Endothelial cell of hepatic sinusoid (primary cell): Measurements from ENCODE around the gene HOXB4.
"Not testable (repeated sequence)": the region's sequence is repeated elsewhere in the genome, so short reads cannot be mapped to it uniquely, and the experiment has no call there.

Experiments used
- in situ Hi-C: cut with HindIII; loops from 2 replicates; pipeline ENCODE4 v1.10.0; 2017; ENCODE audit warnings: low sequenced_read_pairs

The HOXB4 gene

GRCh38 chr17:48535793-48536559, 42.2 kb downstream of the HOXB4 start:
- in situ Hi-C loops, result not testable (repeated sequence)

GRCh38 chr17:48532261-48532660, 45.9 kb downstream of the HOXB4 start:
- in situ Hi-C loops, result no loop called here

- in situ Hi-C loops, result no loop called here
Measured at GRCh38 chr17:48530887-48531272, 47.3 kb downstream of the HOXB4 start, which contains the start of gene HOXB1. TSS of gene HOXB1 (minus strand) at chr17:48531011. CDS start at chr17:48530904, 107 bp downstream.

- in situ Hi-C loops, result no loop called here
Measured at GRCh38 chr17:48530208-48530886, 47.8 kb downstream of the HOXB4 start.

- in situ Hi-C loops, result loop anchor here (5.0 kb wide), 1 partner anchor 87 kb away; no protein-coding TSS in a partner anchor
Measured at GRCh38 chr17:48529683-48530009, 48.5 kb downstream of the HOXB4 start.

GRCh38 chr17:48528936-48529682, 49.0 kb downstream of the HOXB4 start:
- in situ Hi-C loops, result loop anchor here (5.0 kb wide), 1 partner anchor 87 kb away; no protein-coding TSS in a partner anchor

- in situ Hi-C loops, result loop anchor here (5.0 kb wide), 1 partner anchor 86 kb away; no protein-coding TSS in a partner anchor
Measured at GRCh38 chr17:48528153-48528935, 49.8 kb downstream of the HOXB4 start.

GRCh38 chr17:48527547-48527932, 50.6 kb downstream of the HOXB4 start:
- in situ Hi-C loops, result loop anchor here (5.0 kb wide), 1 partner anchor 85 kb away; no protein-coding TSS in a partner anchor

GRCh38 chr17:48526608-48527546, 51.3 kb downstream of the HOXB4 start:
- in situ Hi-C loops, result loop anchor here (5.0 kb wide), 1 partner anchor 85 kb away; no protein-coding TSS in a partner anchor
